TTC549 (cell line): Measurements from ENCODE around the gene MATR3.
A peak's percentile ranks its signal among the peaks of the same experiment; 100 is the strongest.
"Not testable (repeated sequence)": the region's sequence is repeated elsewhere in the genome, so short reads cannot be mapped to it uniquely, and the experiment has no call there.

Experiments used
- FAIRE-seq: peaks from 2 replicates; lab custom pipeline; 2012; peaks lifted over from hg19 to GRCh38; lab: Jason Lieb, UNC

The MATR3 gene

GRCh38 chr5:139293507-139294373 lies at the start of gene MATR3:
Gene MATR3 (plus strand): TSS chr5:139293740. CDS start chr5:139307416, 13,676 bp downstream.
- FAIRE-seq: peak; percentile 65

GRCh38 chr5:139245637-139246339 lies 47.8 kb upstream of the MATR3 start:
- no peak for FAIRE-seq

- no peak for FAIRE-seq
Measured at GRCh38 chr5:139246394-139246793, 47.1 kb upstream of the MATR3 start.

- no peak for FAIRE-seq
Measured at GRCh38 chr5:139248826-139249453, 44.6 kb upstream of the MATR3 start.

GRCh38 chr5:139251281-139251687 lies 42.3 kb upstream of the MATR3 start:
- no peak for FAIRE-seq

- FAIRE-seq: no peak
Measured at GRCh38 chr5:139251695-139252288, 41.7 kb upstream of the MATR3 start.

- no peak for FAIRE-seq
Measured at GRCh38 chr5:139253115-139253514, 40.4 kb upstream of the MATR3 start.

- no peak for FAIRE-seq
Measured at GRCh38 chr5:139256820-139257219, 36.7 kb upstream of the MATR3 start.

GRCh38 chr5:139262059-139262741 lies 31.3 kb upstream of the MATR3 start:
- FAIRE-seq: no peak

GRCh38 chr5:139262742-139263445 lies 30.6 kb upstream of the MATR3 start:
- FAIRE-seq: peak; percentile 78

- no peak for FAIRE-seq
Measured at GRCh38 chr5:139263536-139263935, 30.0 kb upstream of the MATR3 start.

- no peak for FAIRE-seq
Measured at GRCh38 chr5:139263946-139264345, 29.6 kb upstream of the MATR3 start.

GRCh38 chr5:139265001-139265400 lies 28.5 kb upstream of the MATR3 start:
- no peak for FAIRE-seq

- no peak for FAIRE-seq
Measured at GRCh38 chr5:139266236-139266635, 27.3 kb upstream of the MATR3 start.

- FAIRE-seq: no peak
Measured at GRCh38 chr5:139267481-139267880, 26.1 kb upstream of the MATR3 start.

GRCh38 chr5:139268364-139269202 lies 25.0 kb upstream of the MATR3 start:
- no peak for FAIRE-seq

- not testable (repeated sequence) for FAIRE-seq
Measured at GRCh38 chr5:139270718-139271117, 22.8 kb upstream of the MATR3 start.

- no peak for FAIRE-seq
Measured at GRCh38 chr5:139271201-139272027, 22.1 kb upstream of the MATR3 start.
